Kidney (tissue), 14 donors: ENCODE measurements around the gene NFKB2. TPM values are rescaled to one million over a fixed set of nuclear protein-coding genes. Genes with fewer than 3 reads are reported as not detected.
A peak's percentile ranks its signal among the peaks of the same experiment; 100 is the strongest.

ENCODE experiments used
- DNase-seq, 5 donors: peaks; one replicate each; pipeline ENCODE4 v3.0.0-alpha.2; 2013 to 2020
- FAIRE-seq: peaks from 2 replicates; lab custom pipeline; 2012; peaks lifted over from hg19 to GRCh38; lab: Jason Lieb, UNC
- H3K27ac ChIP-seq, 2 donors: one replicate each; pipeline ENCODE4 v1.7.0; 2013; ENCODE audit warnings: low read depth in 2 of 2, low read length in 2 of 2, inconsistent platforms in 1 of 2
- H3K27me3 ChIP-seq: one replicate; pipeline ENCODE4 v1.7.1; 2013; ENCODE audit warnings: low read length, inconsistent platforms; ENCODE audit not compliant: control insufficient read depth, insufficient read depth
- H3K36me3 ChIP-seq, 3 donors: one replicate each; pipeline versions ENCODE4 v1.7.0 to v1.7.1; 2013; ENCODE audit warnings: low read length in 3 of 3, control low read depth in 1 of 3, inconsistent platforms in 1 of 3; ENCODE audit not compliant: insufficient read depth in 3 of 3, control insufficient read depth in 2 of 3
- H3K4me1 ChIP-seq, 3 donors: one replicate each; pipeline versions ENCODE4 v1.7.0 to v1.7.1; 2013; ENCODE audit warnings: low read length in 3 of 3, inconsistent platforms in 1 of 3, low read depth in 1 of 3; ENCODE audit not compliant: control insufficient read depth in 2 of 3, insufficient read depth in 2 of 3
- H3K4me3 ChIP-seq, 3 donors: one replicate each; pipeline versions ENCODE4 v1.7.0 to v1.8.1; 2013; ENCODE audit warnings: low read length in 3 of 3, control low read depth in 1 of 3, inconsistent platforms in 1 of 3
- H3K9ac ChIP-seq, 3 donors: one replicate each; pipeline versions ENCODE4 v1.7.0 to v1.7.1; 2013; ENCODE audit warnings: low read length in 3 of 3, control low read depth in 1 of 3, inconsistent platforms in 1 of 3
- H3K9me3 ChIP-seq, 3 donors: one replicate each; pipeline versions ENCODE4 v1.7.0 to v1.7.1; 2013; ENCODE audit warnings: low read length in 3 of 3, control low read depth in 1 of 3, inconsistent platforms in 1 of 3; ENCODE audit not compliant: control insufficient read depth in 2 of 3, insufficient read depth in 1 of 3
- CTCF ChIP-seq: IDR thresholded peaks from 3 replicates; pipeline ENCODE4 v1.5.1; 2012; ENCODE audit warnings: mild to moderate bottlenecking, moderate library complexity, borderline replicate concordance; ENCODE audit not compliant: insufficient read depth; ENCODE audit errors: extremely low read depth
- intact Hi-C: fragments of 100-400 bp; cut with DNase I; formaldehyde crosslinking; loops from one replicate; pipeline ENCODE4 v1.11.1; 2022
- polyA plus RNA-seq: library from polyadenylated mRNA; stranded (reverse); fragments of 350-450 nt; fragmentation: Illumina TruSeq; extraction: RNeasy Lipid Tissue Mini Kit (QIAGEN cat#74804); gene quantifications from one replicate; pipeline ENCODE4 v1.2.3, GENCODE V29; 2014; ENCODE audit warnings: low read depth, low replicate concordance; ENCODE audit not compliant: insufficient read depth
- total RNA-seq: library from RNA; stranded (reverse); fragmentation: NEBNext Ultra II Directional; extraction: Animal tissue kit (Norgen Biotek cat#: 25700); gene quantifications from one replicate; pipeline ENCODE4 v1.2.1, GENCODE V29; 2021
- donor health status: control.
- donor health status: control.
- donor health status: control.
- donor health status: control.
- donor health status: control.
- donor health status: DM: yes; HTN: yes; CAD: no.
- donor health status: Normal renal cell carcinoma (clear cell type).

Gene NFKB2
- total and polyA plus RNA-seq, 2 donors from 2014 or later, result 14.0 to 62.7 TPM

- H3K36me3 ChIP-seq, result no peaks in the 10 kb centered on the region
- peak overlapping the region in 2 of 3 donors; percentile 28 to 47 for H3K4me3 ChIP-seq
- DNase-seq, result peak; percentile 74 to 90 (median 86)
- no peaks in the 10 kb centered on the region for H3K9me3 ChIP-seq
- no peak for FAIRE-seq
- no peak overlapping the region for H3K27ac ChIP-seq
- H3K9ac ChIP-seq, result no peak overlapping the region
- TF ChIP-seq CTCF, result no peak
- peaks cover 2% of the 10 kb centered on the region for H3K27me3 ChIP-seq
- peaks cover 0 to 3% (median 0%) of the 10 kb centered on the region in 3 donors for H3K4me1 ChIP-seq
- intact Hi-C loops, result no loop called here
These were observed 13.5 kb downstream of the NFKB2 start for GRCh38 chr10:102408728-102409603.

GRCh38 chr10:102409604-102410428 is 14.3 kb downstream of the NFKB2 start:
- Histone ChIP-seq H3K9me3 (no peaks in the 10 kb centered on the region), H3K4me3 (peak overlapping the region in 2 of 3 donors; percentile 22 to 28), H3K36me3 (no peaks in the 10 kb centered on the region), H3K9ac (peak overlapping the region in 1 of 3 donors; percentile 3), H3K27me3 (peaks cover 2% of the 10 kb centered on the region), H3K27ac (no peak overlapping the region), H3K4me1 (peaks cover 0 to 3% (median 0%) of the 10 kb centered on the region in 3 donors)
- no peak for TF ChIP-seq CTCF
- FAIRE-seq (no peak), DNase-seq (peak in 1 of 5 donors; percentile 44)
- intact Hi-C loops, result no loop called here

GRCh38 chr10:102410429-102411073 is 15.0 kb downstream of the NFKB2 start:
- intact Hi-C loops, result no loop called here
- Histone ChIP-seq H3K4me3 (peak overlapping the region in 1 of 3 donors; percentile 4), H3K9me3 (no peaks in the 10 kb centered on the region), H3K27ac (no peak overlapping the region), H3K27me3 (peaks cover 2% of the 10 kb centered on the region), H3K36me3 (no peaks in the 10 kb centered on the region), H3K9ac (no peak overlapping the region), H3K4me1 (peaks cover 0 to 3% (median 0%) of the 10 kb centered on the region in 3 donors)
- DNase-seq (peak; percentile 57 to 85 (median 74)), FAIRE-seq (no peak)
- TF ChIP-seq CTCF, result no peak
